HCT116 (cell line): ENCODE measurements around the gene ST6GALNAC5. TPM values are rescaled to one million over a fixed set of nuclear protein-coding genes. Genes with fewer than 3 reads are reported as not detected.

Source experiments
- ATAC-seq: fragments of 200-7000 bp; cut with Tn5 transposase; 2 replicates; pipeline ENCODE4 v1.9.1; 2020; ENCODE audit warnings: mild to moderate bottlenecking, moderate library complexity
- BruUV-seq: library from RNA; stranded (reverse); fragments of 400-500 nt; replicated peaks from 2 replicates; lab custom pipeline; 2021; lab: Mats Ljungman, UMichigan
- CTCF ChIA-PET: fragments of 300-600 bp; sonication (Branson Sonifier 250); formaldehyde crosslinking; loops from one replicate; lab custom pipeline; 2021; ENCODE audit warnings: antibody characterized with exemption; lab: Charles Lee
- POLR2A ChIA-PET: fragments of 300-600, 350-600 bp; sonication (Branson Sonifier 250); formaldehyde crosslinking; loops from one replicate; lab custom pipeline; 2021; ENCODE audit warnings: antibody characterized with exemption; lab: Charles Lee
- RAD21 ChIA-PET, 2 experiments: fragments of 300-600 bp; sonication (Branson Sonifier 250); formaldehyde crosslinking; loops; one replicate each; lab custom pipeline; 2023; ENCODE audit warnings: low total read pairs in 2 of 2; ENCODE audit not compliant: uncharacterized antibody in 2 of 2, unreplicated experiment in 2 of 2, low non-redundant PET in 1 of 2; lab: Charles Lee
- DNase-seq: peaks from one replicate; pipeline ENCODE4 v3.0.0-alpha.2; 2010; ENCODE audit warnings: low read depth, low spot score
- H2AFZ ChIP-seq: fragments of 200-600 bp; shearing (Covaris generic), sonication (generic); 2 replicates; pipeline ENCODE4 v1.6.1; 2017; ENCODE audit warnings: low read depth, mixed run types, mixed read lengths, antibody characterized with exemption, low read length; ENCODE audit not compliant: poor library complexity, severe bottlenecking
- H3K27ac ChIP-seq: 2 replicates; pipeline ENCODE4 v1.5.1; 2012; ENCODE audit warnings: low read depth, low read length
- H3K27me3 ChIP-seq: fragments of 200-600 bp; sonication (generic); 2 replicates; pipeline ENCODE4 v1.6.1; 2016; ENCODE audit warnings: mixed run types, low read length, mixed read lengths; ENCODE audit not compliant: insufficient read depth
- H3K36me3 ChIP-seq, 2 experiments: fragments of 200-500 bp in 1 of 2; fragments of 200-600 bp in 1 of 2; sonication (Bioruptor generic) in 1 of 2; sonication (generic) in 1 of 2; 2 replicates each; pipeline versions ENCODE4 v1.5.1 to v1.6.1; 2014 to 2016; ENCODE audit warnings: low read length in 2 of 2, inconsistent platforms in 1 of 2, mixed read lengths in 1 of 2, mixed run types in 1 of 2; ENCODE audit not compliant: insufficient read depth in 2 of 2, control insufficient read depth in 1 of 2
- H3K4me1 ChIP-seq, 2 experiments: fragments of 200-600 bp in 1 of 2; sonication (generic) in 1 of 2; 2 replicates each; pipeline versions ENCODE4 v1.5.1 to v1.6.1; 2012 to 2017; ENCODE audit warnings: low read length in 2 of 2, inconsistent platforms in 1 of 2, mild to moderate bottlenecking in 1 of 2, mixed read lengths in 1 of 2, mixed run types in 1 of 2, moderate library complexity in 1 of 2; ENCODE audit not compliant: insufficient read depth in 2 of 2, control insufficient read depth in 1 of 2
- H3K4me2 ChIP-seq: fragments of 200-600 bp; sonication (generic); 2 replicates; pipeline ENCODE4 v1.6.1; 2017; ENCODE audit warnings: mixed run types, low read length, mixed read lengths
- H3K4me3 ChIP-seq, 2 experiments: fragments of 200-600 bp in 1 of 2; sonication (generic) in 1 of 2; replicated peaks in 1 of 2; 2 replicates each; pipeline ENCODE4 v1.5.1; 2011 to 2016; ENCODE audit warnings: low read length in 2 of 2, control low read depth in 1 of 2, low read depth in 1 of 2, mild to moderate bottlenecking in 1 of 2, mixed read lengths in 1 of 2, mixed run types in 1 of 2
- H3K79me2 ChIP-seq: fragments of 200-600 bp; sonication (generic); 2 replicates; pipeline ENCODE4 v1.6.1; 2017; ENCODE audit warnings: mild to moderate bottlenecking, mixed run types, low read length, moderate library complexity, mixed read lengths; ENCODE audit not compliant: insufficient read depth
- H3K9ac ChIP-seq: fragments of 200-600 bp; sonication (generic); 2 replicates; pipeline ENCODE4 v1.6.1; 2016; ENCODE audit warnings: low read length, mixed read lengths
- H3K9me2 ChIP-seq: fragments of 200-600 bp; sonication (generic), shearing (Covaris generic); 2 replicates; pipeline ENCODE4 v1.6.1; 2017; ENCODE audit warnings: mixed run types, mild to moderate bottlenecking, moderate library complexity; ENCODE audit not compliant: insufficient read depth
- H3K9me3 ChIP-seq, 2 experiments: fragments of 200-500 bp in 1 of 2; fragments of 200-600 bp in 1 of 2; sonication (Bioruptor generic) in 1 of 2; sonication (generic) in 1 of 2; 2 replicates each; pipeline ENCODE4 v1.6.1; 2014 to 2017; ENCODE audit warnings: low read length in 2 of 2, mixed read lengths in 2 of 2, inconsistent platforms in 1 of 2, low read depth in 1 of 2, mild to moderate bottlenecking in 1 of 2, mixed run types in 1 of 2, moderate library complexity in 1 of 2; ENCODE audit not compliant: control insufficient read depth in 1 of 2, insufficient read depth in 1 of 2
- H4K20me1 ChIP-seq: fragments of 200-600 bp; sonication (generic), shearing (Covaris generic); 2 replicates; pipeline ENCODE4 v1.6.1; 2017; ENCODE audit warnings: mixed run types, mild to moderate bottlenecking, moderate library complexity; ENCODE audit not compliant: insufficient read depth
- ATF3 ChIP-seq: IDR thresholded peaks from 2 replicates; pipeline ENCODE4 v1.6.1; 2012
- CBX3 ChIP-seq: IDR thresholded peaks from 2 replicates; pipeline ENCODE4 v1.6.1; 2012; ENCODE audit warnings: low read depth
- CEBPB ChIP-seq: IDR thresholded peaks from 2 replicates; pipeline ENCODE4 v1.6.1; 2012; ENCODE audit warnings: low read depth
- EGR1 ChIP-seq: IDR thresholded peaks from 2 replicates; pipeline ENCODE4 v1.6.1; 2012; ENCODE audit warnings: low read depth
- EZH2 ChIP-seq: fragments of 200-600 bp; sonication (generic); IDR thresholded peaks from 2 replicates; pipeline ENCODE4 v1.6.1; 2017; ENCODE audit warnings: antibody characterized with exemption, mixed run types
- FOSL1 ChIP-seq: IDR thresholded peaks from 2 replicates; pipeline ENCODE4 v1.6.1; 2012; ENCODE audit warnings: low read depth
- POLR2AphosphoS5 ChIP-seq: IDR thresholded peaks from 2 replicates; pipeline ENCODE4 v1.6.1; 2011; ENCODE audit warnings: mild to moderate bottlenecking, low read depth, low read length, moderate library complexity
- RAD21 ChIP-seq: IDR thresholded peaks from 2 replicates; pipeline ENCODE4 v1.6.1; 2012; ENCODE audit warnings: low read depth, mild to moderate bottlenecking
- REST ChIP-seq: IDR thresholded peaks from 2 replicates; pipeline ENCODE4 v1.6.1; 2012; ENCODE audit warnings: low read depth
- SRF ChIP-seq: IDR thresholded peaks from 2 replicates; pipeline ENCODE4 v1.6.1; 2012; ENCODE audit warnings: low read depth
- ZBTB33 ChIP-seq: IDR thresholded peaks from 2 replicates; pipeline ENCODE4 v1.6.1; 2011; ENCODE audit warnings: mild to moderate bottlenecking, low read length, moderate library complexity; ENCODE audit not compliant: insufficient replicate concordance; ENCODE audit errors: extremely low read depth
- ZFX ChIP-seq: fragments of 450-650 bp; IDR thresholded peaks from 2 replicates; pipeline ENCODE4 v1.6.1; 2017
- ZNF274 ChIP-seq: fragments of 200-500 bp; sonication (Bioruptor generic); IDR thresholded peaks from 2 replicates; pipeline ENCODE4 v1.6.1; 2014; ENCODE audit warnings: mild to moderate bottlenecking, low read depth, low read length, inconsistent platforms
- intact Hi-C: fragments of 100-400 bp; cut with micrococcal nuclease; formaldehyde crosslinking; loops from 2 replicates; pipeline ENCODE4 v1.10.0; 2022
- total RNA-seq: library from RNA; stranded (reverse); gene quantifications from one replicate; pipeline ENCODE4 v1.2.1, GENCODE V29; 2021; ENCODE audit not compliant: unreplicated experiment
- TF ChIP-seq, protein P1 (sequence below): IDR thresholded peaks from 2 replicates; pipeline ENCODE4 v1.6.1; 2012
- TF ChIP-seq, protein P2 (sequence below), 3 experiments: fragments of 200-600 bp in 1 of 3; sonication (generic) in 1 of 3; IDR thresholded peaks in 2 of 3; conservative IDR thresholded peaks in 1 of 3; 2 replicates each; pipeline ENCODE4 v1.5.1; 2012 to 2017; ENCODE audit warnings: low read depth in 2 of 3, low read length in 2 of 3, antibody characterized with exemption in 1 of 3, borderline replicate concordance in 1 of 3, control low read depth in 1 of 3, mild to moderate bottlenecking in 1 of 3, mixed read lengths in 1 of 3, mixed run types in 1 of 3, moderate library complexity in 1 of 3; ENCODE audit not compliant: insufficient read depth in 1 of 3

ST6GALNAC5 gene
- total RNA-seq, 1 experiment from 2014 or later, result 1.2 TPM

GRCh38 chr1:76955652-76956051, 88.4 kb downstream of the ST6GALNAC5 start:
- no peak overlapping the region for H3K27ac ChIP-seq
- no peaks in the 10 kb centered on the region for H3K79me2 ChIP-seq
- POLR2A ChIA-PET, result no interaction called here
- no peak for DNase-seq
- H3K27me3 ChIP-seq, result no peaks in the 10 kb centered on the region
- H3K9me2 ChIP-seq, result 0 out of 2 replicates have a peak, but pooled peaks cover 3% of the 10 kb centered on the region
- RAD21 ChIA-PET, result no interaction called here
- H4K20me1 ChIP-seq, result no peaks in the 10 kb centered on the region
- intact Hi-C loops, result no loop called here
- CTCF ChIA-PET, result no interaction called here
- no peak overlapping the region for H3K4me3 ChIP-seq
- TF ChIP-seq, protein P1, sequence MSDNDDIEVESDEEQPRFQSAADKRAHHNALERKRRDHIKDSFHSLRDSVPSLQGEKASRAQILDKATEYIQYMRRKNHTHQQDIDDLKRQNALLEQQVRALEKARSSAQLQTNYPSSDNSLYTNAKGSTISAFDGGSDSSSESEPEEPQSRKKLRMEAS, result no peak
- TF ChIP-seq REST (no peak), CEBPB (no peak), CBX3 (no peak), ZNF274 (no peak), EGR1 (no peak), ZFX (no peak), ATF3 (no peak), SRF (no peak), POLR2AphosphoS5 (no peak), FOSL1 (no peak), EZH2 (no peak), ZBTB33 (no peak), RAD21 (no peak)
- TF ChIP-seq, protein P2, sequence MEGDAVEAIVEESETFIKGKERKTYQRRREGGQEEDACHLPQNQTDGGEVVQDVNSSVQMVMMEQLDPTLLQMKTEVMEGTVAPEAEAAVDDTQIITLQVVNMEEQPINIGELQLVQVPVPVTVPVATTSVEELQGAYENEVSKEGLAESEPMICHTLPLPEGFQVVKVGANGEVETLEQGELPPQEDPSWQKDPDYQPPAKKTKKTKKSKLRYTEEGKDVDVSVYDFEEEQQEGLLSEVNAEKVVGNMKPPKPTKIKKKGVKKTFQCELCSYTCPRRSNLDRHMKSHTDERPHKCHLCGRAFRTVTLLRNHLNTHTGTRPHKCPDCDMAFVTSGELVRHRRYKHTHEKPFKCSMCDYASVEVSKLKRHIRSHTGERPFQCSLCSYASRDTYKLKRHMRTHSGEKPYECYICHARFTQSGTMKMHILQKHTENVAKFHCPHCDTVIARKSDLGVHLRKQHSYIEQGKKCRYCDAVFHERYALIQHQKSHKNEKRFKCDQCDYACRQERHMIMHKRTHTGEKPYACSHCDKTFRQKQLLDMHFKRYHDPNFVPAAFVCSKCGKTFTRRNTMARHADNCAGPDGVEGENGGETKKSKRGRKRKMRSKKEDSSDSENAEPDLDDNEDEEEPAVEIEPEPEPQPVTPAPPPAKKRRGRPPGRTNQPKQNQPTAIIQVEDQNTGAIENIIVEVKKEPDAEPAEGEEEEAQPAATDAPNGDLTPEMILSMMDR (IDR thresholded peaks at IDR 0.05 in 2 of 3, conservative IDR thresholded peaks at IDR 0.05 in 1 of 3; ENCODE audit: borderline replicate concordance in 1 of 3, insufficient read depth in 1 of 3, low read depth in 2 of 3, low read length in 2 of 3), result no peak
- no peak overlapping the region for H3K9ac ChIP-seq
- H2AFZ ChIP-seq, result no peak overlapping the region
- no peak for ATAC-seq
- H3K4me1 ChIP-seq, result no peaks in the 10 kb centered on the region
- H3K4me2 ChIP-seq, result no peak overlapping the region
- H3K36me3 ChIP-seq, result no peaks in the 10 kb centered on the region
- no TSS peak for BruUV-seq
- H3K9me3 ChIP-seq, result no peaks in the 10 kb centered on the region
